Activated gamma-delta T cell treated with Interleukin-2 at 50 U/mL for 16 hours (primary cell): ENCODE measurements around the gene GP1BA.

Experiments used
- DNase-seq: peaks from one replicate; pipeline ENCODE4 v3.0.0-alpha.2; 2020

The GP1BA gene

DNA sequence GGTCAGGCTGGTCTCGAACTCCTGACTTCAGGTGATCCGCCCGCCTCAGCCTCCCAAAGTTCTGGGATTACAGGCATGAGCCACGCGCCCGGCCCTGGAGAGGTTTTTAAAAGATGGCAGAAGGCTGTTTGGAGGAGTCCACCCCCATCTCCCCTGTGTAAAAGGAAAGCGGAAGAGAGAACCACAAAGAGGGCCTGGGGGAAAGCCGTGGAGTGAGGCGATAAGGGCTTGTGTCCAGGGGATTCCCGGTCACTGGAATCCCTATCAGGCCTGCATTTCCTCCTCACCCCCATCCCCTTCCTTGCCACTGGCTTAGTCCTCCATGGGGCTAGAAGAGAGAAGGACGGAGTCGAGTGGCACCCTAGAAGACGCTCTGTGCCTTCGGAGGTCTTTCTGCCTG lies at the start of gene GP1BA:
Gene GP1BA (plus strand): TSS at position 315 of the 400 bp plus-strand sequence. CDS start 328 bp downstream, outside the sequence.
- no peak for DNase-seq

DNA sequence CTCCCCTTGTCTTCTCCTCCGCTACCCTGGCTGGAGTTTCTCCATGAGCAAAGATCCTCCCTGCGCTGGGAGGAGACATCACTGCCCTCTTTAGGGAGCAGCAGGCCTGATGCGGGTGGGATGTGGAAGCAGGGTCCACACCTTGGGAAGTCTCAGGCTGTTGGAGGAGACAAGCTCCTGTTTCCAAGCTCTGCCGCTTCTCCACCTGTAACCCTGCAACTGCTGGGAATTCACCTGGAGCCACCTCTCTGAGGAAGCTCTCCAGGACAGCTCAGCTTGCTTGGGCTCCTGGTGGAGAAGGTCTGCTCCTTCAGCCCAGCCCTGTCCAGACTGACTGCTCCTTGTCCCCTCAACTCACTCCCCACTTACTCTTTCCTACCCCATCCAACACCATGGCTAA lies 47.6 kb upstream of the GP1BA start:
- no peak for DNase-seq

GRCh38 chr17:4886830-4887229 lies 45.2 kb upstream of the GP1BA start:
- no peak for DNase-seq

- no peak for DNase-seq
Observed at GRCh38 chr17:4887581-4887980, 44.5 kb upstream of the GP1BA start.

DNA sequence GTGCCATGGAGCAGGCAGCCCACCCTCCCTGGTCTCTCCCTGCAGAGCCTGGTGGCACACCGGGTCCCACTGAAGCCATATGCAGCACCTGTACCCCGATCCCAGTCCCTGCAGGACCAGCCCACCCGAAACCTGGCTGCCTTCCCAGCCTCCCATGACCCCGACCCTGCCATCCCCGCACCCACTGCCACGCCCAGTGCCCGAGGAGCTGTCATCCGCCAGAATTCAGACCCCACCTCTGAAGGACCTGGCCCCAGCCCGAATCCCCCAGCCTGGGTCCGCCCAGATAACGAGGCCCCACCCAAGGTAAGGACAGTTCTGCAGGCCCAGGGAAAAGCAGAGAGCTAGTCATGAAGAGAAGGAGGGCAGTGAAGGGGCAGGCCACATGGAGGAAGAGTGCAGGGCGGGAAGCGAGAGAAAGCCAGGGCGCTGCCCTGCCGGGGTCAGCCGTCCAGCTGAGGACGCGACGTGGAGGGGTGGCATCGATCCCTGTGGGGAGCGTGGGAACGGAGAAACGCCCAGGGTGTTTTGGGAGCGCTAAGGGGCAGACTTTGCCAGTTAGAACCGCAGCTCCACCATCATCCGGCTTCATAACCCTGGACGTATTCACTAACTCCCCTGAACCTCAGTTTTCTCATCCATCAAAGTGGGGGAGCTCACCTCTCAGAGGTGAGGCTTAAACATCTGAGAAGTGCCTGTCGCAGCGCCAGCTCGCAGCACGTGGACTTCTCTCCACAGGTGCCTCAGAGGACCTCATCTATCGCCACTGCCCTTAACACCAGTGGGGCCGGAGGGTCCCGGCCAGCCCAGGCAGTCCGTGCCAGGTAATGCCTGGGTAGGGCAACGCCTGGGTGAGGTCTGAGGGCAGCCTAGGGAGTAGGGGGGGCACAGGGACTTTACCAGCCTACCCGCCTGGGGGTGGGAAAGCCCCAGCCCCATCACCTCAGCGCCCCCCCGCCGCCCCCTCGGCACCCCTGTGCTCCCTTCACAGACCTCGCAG lies 40.4 kb upstream of the GP1BA start:
- DNase-seq = no peak

GRCh38 chr17:4892499-4893221 lies 39.4 kb upstream of the GP1BA start:
- no peak for DNase-seq

GRCh38 chr17:4893272-4893671 lies 38.8 kb upstream of the GP1BA start:
- DNase-seq = no peak

DNA sequence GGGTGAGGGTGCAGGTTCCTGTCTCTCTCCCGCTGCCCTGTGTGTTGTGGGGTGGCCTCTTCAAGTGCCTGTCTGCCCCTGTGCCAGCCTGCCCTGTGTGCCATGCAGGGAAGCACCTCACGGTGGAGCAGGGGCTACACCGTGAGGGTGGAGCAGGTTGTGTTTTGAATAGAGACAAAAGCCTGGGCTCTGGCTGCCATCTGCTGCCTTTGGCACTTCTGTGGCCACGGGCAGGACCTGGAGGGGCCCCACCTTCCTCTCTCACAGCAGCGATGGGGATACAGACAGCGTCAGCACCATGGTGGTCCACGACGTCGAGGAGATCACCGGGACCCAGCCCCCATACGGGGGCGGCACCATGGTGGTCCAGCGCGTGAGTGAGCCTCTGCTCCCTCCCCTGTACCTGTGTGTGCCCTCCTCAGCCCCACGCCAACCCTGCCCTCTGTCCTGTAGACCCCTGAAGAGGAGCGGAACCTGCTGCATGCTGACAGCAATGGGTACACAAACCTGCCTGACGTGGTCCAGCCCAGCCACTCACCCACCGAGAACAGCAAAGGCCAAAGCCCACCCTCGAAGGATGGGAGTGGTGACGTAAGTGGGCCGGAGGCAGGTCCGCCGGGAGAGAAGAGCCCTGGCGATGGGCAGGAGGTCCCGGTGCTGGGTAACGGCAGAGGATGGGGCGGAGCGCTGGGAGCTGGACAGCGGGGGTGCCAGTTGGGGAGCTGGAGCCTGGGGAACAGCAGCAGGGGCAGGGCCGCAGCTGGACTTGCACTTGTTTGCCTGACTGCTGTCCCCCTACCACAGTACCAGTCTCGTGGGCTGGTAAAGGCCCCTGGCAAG lies 38.1 kb upstream of the GP1BA start:
- no peak for DNase-seq

DNA sequence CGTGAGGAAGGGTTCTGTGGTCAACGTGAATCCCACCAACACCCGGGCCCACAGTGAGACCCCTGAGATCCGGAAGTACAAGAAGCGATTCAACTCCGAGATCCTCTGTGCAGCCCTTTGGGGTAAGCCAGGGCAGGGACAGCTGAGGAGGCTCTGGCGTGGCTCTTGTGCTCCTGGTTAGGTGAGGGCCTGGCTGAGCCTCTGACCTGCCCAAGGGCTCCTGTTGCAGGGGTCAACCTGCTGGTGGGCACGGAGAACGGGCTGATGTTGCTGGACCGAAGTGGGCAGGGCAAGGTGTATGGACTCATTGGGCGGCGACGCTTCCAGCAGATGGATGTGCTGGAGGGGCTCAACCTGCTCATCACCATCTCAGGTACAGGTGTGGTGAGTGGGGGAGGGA lies 37.0 kb upstream of the GP1BA start:
- DNase-seq = no peak

DNA sequence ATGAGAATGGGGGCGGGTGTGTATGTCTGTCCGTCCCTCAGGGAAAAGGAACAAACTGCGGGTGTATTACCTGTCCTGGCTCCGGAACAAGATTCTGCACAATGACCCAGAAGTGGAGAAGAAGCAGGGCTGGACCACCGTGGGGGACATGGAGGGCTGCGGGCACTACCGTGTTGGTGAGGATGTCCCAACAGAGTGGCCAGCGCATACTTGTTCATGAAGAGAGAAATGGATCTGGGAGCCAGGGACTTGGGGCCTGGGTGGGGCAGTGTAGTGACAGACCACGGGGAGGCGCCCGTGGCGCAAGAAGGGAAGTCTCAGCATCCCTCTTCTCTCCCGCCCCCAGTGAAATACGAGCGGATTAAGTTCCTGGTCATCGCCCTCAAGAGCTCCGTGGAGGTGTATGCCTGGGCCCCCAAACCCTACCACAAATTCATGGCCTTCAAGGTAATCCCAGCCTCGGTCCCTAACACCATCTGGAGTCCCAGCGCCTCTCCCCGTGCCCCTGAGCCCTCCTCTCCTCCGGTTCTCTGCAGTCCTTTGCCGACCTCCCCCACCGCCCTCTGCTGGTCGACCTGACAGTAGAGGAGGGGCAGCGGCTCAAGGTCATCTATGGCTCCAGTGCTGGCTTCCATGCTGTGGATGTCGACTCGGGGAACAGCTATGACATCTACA lies 36.3 kb upstream of the GP1BA start:
- no peak for DNase-seq

- DNase-seq = no peak
Observed at GRCh38 chr17:4896332-4897197, 35.5 kb upstream of the GP1BA start.

GRCh38 chr17:4897198-4897687 lies 34.8 kb upstream of the GP1BA start:
- DNase-seq = no peak

GRCh38 chr17:4897785-4898184 lies 34.3 kb upstream of the GP1BA start:
- no peak for DNase-seq

GRCh38 chr17:4898351-4898750 lies 33.7 kb upstream of the GP1BA start:
- DNase-seq = no peak

DNA sequence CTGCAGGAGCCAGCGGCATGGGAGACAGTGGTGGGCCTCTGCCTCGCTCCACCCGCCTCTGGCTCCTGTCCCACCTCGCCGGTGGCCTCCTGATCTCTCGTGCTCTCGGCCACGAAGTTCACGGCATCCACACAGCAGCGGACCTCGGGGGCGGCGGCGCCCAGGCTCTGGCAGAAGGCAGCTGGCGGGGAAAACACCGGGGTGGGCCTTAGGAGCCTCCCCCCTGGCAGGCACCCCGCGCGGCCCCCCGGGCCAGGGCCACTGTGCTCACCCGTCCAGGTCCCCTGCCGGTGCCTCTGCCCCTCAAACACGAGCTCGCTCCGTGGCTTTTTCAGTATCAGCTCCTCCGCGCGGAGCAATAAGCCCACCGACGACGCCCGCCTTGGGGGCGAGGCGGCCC lies 33.1 kb upstream of the GP1BA start:
- DNase-seq = no peak

- DNase-seq = peak; percentile 86
Observed at GRCh38 chr17:4899341-4900230, 32.5 kb upstream of the GP1BA start, which contains the start of gene C17orf107. C17orf107 (plus strand) TSS chr17:4899536; CDS start chr17:4899763, 227 bp downstream.

- peak; percentile 48 for DNase-seq
Observed at GRCh38 chr17:4900231-4901107, 31.6 kb upstream of the GP1BA start.

DNA sequence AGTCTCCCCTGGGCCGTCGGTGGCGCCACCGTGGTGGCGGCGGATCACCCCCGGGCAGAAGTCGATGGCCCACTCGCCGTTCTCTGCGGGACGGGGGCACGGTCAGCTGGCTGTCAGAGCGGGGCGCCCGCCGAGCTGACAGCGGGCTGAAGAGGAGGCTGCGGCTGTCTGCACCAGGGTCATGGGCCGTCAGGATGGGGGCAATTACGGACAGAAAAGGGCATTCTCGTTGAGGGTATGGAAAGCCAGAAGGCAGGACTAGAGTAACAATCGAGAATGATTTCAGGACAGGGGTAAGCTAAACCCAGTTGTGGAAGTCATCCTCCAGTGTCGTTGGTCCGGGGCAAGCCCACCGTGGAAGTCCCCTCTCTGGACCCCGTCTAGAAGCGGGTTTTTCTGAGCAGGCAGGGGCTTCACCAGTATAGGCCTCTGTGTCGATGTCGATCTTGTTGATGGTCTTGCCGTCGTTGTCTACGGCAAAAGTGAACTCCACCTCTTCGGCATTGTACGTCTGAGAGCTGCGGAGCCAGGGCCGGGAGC lies 30.9 kb upstream of the GP1BA start:
- DNase-seq = no peak
